Measurements from ENCODE around the gene CORIN. TPM values are rescaled to one million over a fixed set of nuclear protein-coding genes. Genes with fewer than 3 reads are reported as not detected.

Gene CORIN
- total RNA-seq, 1 experiment from 2014 or later, result 1.2 TPM

DNA sequence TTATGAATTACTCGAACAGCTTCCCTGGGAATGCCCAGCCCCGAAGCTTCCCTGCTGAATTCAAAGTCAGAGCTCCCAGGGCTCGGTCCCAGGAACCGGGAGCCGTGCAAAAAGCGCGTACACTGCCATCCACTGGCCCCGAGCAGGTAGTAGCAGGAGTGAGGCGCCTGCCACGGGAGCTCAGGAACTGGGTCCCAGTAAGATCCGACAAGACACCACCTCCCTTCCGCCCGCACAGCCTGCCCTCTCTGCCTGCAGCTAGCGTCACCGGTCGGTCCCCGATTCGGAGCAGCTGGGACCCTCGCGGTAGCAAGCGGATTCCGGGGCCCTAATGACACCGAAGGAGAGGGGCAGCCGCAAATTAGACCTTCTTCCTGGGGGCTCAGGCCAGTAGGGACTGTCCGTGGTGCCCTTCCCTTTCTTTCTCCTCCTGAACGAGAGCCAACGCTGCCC lies 1.2 kb downstream of the CORIN start:
- DNase-seq (ENCODE audit: low read depth), result peak; percentile 85

DNA sequence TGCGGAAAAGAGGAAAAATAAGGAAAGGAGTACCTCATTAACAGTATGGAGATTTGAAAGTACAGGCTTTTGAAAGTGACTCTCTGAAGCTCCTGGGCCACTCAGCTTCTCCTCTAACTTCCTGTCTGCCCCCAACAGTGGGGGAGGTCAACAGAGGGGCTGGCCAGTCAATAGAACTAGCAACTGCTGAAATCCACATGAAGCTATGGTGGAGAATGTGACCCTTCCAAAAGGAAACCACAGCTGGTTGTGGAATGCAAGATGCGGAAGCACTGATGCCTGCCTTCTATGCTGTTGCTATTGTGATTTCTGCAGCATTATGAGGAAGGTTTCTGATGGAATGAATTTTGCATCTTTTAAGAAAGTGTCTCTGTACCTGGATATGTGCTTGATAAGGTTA lies 2.4 kb downstream of the CORIN start:
- DNase-seq (ENCODE audit: low read depth), result peak; percentile 42

DNA sequence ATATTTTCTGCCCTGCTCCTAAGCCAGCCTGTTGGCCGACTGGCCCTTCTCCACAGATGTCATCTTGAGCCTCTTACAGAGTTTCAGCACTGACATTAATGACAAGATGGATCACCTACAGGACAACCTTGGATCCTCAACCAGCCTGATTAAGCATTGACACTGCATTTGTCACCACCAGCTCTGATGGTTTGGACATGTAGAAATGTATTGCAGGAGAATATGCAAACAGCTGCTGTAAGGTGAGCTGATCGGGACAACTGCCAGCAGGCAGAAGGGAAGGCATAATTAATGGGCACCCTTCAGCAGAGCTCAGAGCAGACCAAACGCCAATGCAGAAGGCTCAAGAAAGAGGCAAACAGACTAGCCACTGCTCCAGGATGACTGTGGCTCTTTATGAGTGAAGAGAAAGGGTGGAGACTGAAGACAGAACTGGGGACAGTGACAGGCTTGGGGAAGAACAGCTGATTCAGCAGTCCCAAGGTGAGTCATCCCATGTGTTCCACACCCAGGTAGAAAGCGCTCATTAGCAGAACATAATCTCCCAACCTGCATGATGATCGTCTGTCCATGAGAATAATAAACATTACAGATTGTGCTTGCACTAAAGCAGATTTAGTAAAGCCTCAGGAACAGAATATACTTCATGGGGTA lies 6.7 kb downstream of the CORIN start:
- DNase-seq (ENCODE audit: low read depth), result no peak

- DNase-seq (ENCODE audit: low read depth), result no peak
Measured at GRCh38 chr4:47830265-47831025, 7.4 kb downstream of the CORIN start.

GRCh38 chr4:47829438-47829837 lies 8.4 kb downstream of the CORIN start:
- DNase-seq (ENCODE audit: low read depth), result no peak

DNA sequence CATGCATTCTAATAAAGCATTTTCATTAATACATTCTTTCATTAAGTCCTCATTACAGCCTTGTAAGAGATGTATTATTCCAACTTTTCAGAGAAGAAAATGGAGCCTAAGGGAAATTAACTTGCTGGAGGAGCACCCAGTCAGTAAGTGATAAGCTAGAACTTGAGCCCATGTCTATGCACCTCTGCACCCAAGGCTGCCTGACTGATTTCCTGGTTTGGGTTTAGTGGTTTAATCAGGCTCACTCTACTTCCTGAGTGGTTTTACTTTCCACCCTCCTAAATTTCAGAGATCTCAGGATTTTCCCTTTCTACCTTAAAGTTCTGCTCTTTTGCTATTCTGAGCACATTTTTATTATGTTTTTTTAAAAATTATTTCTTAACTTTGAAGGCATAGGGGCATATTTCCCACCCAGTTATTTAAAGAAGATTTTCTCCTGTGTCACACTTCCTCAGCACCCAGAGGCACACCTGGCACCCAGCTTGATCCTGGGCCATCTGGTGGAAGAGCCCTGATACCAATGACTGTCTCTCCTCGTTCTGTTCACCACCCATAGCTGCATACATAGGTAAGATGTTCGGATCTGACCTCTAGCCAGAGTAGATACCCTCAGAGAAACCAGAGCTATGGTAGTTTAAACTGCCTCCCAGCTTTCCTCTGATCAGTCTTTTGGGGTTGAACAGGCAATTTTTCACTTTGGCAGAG lies 10.4 kb downstream of the CORIN start:
- DNase-seq (ENCODE audit: low read depth), result no peak

DNA sequence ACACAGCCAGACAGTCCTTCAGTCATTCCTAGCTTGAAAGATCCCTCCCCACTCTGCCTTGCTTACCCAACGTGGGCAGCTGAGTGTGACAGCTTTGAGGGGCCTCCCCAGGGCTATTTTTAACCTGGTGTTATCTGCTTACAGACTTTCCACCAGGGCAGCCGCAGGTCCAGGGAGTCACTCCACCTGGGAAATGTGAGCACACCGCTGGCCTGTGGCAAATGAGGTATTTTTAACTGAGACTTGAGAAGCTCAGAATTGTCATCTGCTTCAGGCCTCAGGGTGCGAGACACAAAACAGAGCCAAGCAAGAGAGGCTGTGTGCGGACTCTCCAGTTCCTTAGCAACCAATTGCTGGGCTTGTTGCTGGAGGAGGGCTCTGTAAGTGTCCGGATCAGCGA lies 13.0 kb downstream of the CORIN start:
- no peak for DNase-seq (ENCODE audit: low read depth)

- no peak for DNase-seq (ENCODE audit: low read depth)
Measured at GRCh38 chr4:47819178-47819577, 18.7 kb downstream of the CORIN start.

GRCh38 chr4:47817275-47817674 lies 20.6 kb downstream of the CORIN start:
- DNase-seq (ENCODE audit: low read depth), result no peak

GRCh38 chr4:47816748-47817147 lies 21.1 kb downstream of the CORIN start:
- DNase-seq (ENCODE audit: low read depth), result no peak

GRCh38 chr4:47814618-47815295 lies 23.1 kb downstream of the CORIN start:
- no peak for DNase-seq (ENCODE audit: low read depth)

DNA sequence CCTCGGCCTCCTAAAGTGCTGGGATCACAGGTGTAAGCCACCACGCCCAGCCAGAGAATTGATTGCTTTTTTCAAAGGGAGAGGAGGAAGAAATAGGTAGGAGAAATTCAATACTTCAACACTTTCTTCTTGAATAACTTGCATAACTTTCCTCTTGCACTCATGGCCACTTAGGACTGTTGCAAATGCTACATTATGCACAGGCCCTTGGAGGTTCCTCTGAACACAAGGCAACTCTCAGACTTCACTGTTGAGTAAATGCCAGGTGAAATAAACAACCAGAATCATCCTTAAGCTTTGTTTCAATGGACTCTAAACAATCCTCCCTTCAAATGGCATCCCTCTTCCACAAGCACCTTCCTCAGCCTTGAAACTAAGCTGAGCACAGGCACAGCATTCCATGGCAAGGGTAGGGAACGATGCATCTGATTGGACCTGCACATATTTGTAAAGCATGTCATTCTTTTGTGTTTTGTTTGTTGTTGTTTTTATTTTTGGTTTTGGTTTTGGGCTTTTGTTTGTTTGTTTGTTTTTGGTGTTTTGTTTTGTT lies 28.1 kb downstream of the CORIN start:
- no peak for DNase-seq (ENCODE audit: low read depth)

DNA sequence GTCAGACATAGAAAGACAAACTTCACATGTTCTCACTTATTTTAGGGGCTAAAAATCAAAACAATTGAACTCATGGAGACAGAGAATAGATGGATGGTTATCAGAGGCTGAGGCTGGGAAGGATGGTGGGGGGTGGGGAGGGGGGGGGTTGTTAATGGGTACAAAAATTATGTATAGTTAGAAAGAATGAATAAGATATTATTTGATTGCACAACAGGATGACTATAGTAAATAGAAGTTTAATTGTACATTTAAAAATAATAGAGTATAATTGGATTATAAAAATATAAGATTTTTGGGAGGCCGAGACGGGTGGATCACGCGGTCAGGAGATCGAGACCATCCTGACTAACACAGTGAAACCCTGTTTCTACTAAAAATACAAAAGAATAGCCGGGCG lies 33.3 kb downstream of the CORIN start:
- no peak for DNase-seq (ENCODE audit: low read depth)

- no peak for DNase-seq (ENCODE audit: low read depth)
Measured at GRCh38 chr4:47801481-47802002, 36.3 kb downstream of the CORIN start.

- no peak for DNase-seq (ENCODE audit: low read depth)
Measured at GRCh38 chr4:47798165-47798564, 39.7 kb downstream of the CORIN start.

DNA sequence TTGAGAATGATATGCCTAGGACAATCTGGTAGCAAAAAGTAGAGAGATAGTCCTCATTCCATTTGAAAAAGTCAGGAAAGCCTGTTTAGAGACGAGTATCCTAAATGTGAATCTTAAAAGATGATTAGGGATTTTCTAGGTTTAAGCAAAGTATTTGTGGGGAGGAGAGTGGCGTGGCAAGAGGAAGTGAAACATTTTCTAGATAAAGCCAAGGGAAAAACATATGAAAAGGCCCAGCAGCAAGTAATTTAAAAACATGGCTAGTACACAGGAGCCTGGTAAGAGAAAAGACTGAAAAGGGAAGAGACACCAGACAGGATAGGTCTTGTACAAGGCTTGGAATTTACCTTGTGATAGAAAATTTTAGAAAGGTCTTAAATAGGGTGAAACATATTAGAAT lies 45.9 kb downstream of the CORIN start:
- no peak for DNase-seq (ENCODE audit: low read depth)

- no peak for DNase-seq (ENCODE audit: low read depth)
Measured at GRCh38 chr4:47790105-47790504, 47.8 kb downstream of the CORIN start.

- DNase-seq (ENCODE audit: low read depth), result no peak
Measured at GRCh38 chr4:47788126-47788525, 49.7 kb downstream of the CORIN start.

- DNase-seq (ENCODE audit: low read depth), result no peak
Measured at GRCh38 chr4:47786958-47787370, 50.9 kb downstream of the CORIN start.

DNA sequence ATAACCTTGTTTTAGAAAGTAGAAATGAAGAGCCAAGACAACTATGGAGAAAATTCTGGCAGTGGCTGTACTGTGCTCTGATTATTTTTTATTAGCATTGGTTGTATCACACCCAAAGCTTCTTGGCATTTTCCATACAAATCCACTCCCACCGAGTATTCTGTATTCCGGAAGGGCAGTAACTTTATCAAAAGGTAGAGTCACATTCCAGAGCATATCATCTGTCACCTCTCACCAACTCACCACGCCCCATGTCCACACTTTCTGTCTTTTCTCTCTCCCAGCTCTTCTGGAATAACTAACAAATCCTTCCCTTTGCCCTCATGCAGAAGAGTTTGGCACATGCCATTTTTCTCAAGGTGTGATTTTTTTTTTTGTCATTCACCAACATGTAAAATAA lies 52.7 kb downstream of the CORIN start:
- DNase-seq (ENCODE audit: low read depth), result no peak

GRCh38 chr4:47784222-47784621 lies 53.6 kb downstream of the CORIN start:
- DNase-seq (ENCODE audit: low read depth), result peak; percentile 11
